HT1080 (cell line): ENCODE results near the gene ZBTB7C. TPM values are rescaled to one million over a fixed set of nuclear protein-coding genes. Genes with fewer than 3 reads are reported as not detected.

Experiments
- DNase-seq: peaks from one replicate; pipeline ENCODE4 v3.0.0-alpha.2; 2015; ENCODE audit warnings: low read depth
- total RNA-seq: library from RNA; depleted of rRNA; stranded (reverse); fragments of >200 nt; shearing (Covaris generic); gene quantifications from 2 replicates; pipeline ENCODE4 v1.2.3, GENCODE V29; 2014

The ZBTB7C gene
- total RNA-seq, 1 experiment from 2014 or later, result 0.05 TPM

DNA sequence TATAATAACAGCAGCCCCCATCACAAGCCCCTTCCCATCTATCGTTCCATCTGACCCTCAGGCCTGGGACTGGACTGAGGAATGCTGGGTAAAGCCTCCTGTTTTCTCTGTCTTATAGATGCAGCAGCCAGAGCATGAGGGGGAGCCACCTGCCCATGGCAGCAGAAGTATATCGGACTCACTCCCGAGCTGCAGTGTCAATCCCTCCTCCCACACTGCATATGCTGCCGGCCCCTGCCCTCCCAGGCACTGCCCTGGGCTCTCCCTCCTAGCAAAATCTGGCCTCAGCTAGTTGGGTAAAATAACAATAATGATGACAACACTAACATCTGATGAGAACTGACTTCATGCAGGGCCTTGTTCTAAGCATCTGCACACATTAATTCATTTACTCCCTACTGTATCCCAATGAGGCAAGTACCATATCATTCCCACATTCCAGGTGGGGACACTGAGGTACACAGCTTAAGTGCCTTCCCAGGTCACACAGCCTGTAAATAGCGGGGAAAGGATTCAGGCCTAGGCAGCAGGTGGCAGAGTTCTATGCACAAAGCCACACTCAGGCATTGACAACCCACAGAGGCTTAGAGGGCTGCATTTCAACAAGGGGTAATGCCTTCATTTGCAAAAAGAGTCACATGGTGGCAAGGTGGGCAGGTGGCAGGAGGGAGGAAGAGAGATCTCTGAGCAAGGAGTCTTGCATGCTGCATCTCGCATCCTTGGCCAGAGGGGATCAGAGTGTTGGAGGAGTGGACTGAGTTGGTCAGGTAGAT is 190.0 kb downstream of the ZBTB7C start:
- no peak for DNase-seq

DNA sequence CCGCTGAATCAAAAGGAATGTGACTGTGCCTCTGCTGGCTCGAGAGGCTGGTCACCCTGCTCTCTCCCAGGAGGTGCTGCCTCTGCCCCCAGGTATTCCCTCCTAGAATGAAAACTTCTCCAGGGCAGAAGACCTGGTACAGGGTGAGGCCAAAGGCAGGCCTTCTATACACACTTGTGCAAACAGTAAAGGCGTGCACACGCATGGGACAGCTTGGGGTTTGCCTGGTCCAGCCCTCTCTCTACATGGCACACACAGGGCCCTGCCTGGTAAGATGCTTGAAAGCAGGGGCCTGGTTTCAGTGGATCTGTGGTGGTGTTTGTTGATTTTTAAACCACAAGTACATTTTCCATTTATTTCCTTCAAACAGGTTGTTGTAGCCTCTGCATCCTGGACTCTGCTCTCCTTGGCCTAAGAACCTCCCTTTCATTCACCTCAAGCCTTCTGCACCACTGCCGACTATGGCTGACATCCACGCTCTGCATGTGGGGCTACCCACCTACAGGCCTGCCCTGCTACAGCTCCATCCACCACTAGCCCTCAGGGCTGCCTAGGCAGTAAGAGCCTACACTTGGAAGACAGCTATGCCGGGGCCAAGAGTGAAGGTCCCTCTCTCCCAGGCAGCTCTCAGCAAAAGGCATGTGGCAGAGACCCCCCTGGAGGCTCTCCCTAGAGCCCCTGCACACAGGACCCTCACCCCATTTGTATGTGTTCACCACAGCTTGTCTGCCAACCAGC is 190.7 kb downstream of the ZBTB7C start:
- DNase-seq, result no peak

DNA sequence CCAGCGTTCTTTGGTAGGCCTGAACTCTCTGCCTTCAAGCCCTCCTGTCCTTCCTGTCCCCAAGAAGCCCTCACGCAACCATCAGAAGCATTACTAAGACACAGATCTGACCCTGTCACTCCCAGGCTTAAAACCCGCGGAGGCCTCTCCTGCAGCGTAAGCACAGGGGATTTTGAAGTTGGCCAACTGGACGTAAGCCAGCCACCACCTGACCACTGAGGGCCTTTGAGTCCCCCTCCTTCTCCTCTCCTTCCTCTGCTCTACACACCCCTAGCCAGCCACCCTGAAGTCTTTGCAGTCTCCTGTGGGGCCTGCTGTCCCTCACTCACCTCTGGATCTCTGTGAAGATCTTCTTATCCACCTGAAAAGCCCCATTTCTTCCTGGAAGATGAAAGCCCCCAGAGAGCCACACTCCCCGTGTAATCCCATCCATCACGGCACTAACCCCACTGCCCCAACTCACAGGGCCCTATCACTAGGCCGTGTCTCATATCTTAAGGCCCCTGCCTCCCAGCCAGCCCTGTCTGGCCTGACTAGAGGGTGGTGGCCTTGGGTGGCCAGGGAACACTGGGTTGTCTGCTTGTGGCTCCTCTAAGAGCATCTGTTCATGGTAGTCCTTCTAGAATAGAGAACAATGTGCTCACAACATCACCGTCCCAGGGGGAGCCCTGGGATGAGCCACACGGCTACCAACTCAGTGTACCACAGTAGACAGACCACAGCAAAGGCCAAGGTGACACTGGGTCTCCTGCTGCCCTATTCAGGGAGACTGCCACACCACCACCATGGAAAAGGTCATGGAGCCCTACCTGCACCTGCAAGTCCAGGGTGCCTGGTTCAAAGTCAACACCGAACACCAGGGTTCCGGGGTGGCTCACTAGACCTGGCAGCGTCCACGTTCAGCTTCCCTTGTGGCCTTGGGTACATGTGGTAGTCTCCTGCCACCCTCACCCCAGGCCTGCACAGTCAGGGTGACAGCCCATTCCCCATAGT is 191.6 kb downstream of the ZBTB7C start:
- DNase-seq, result no peak

DNA sequence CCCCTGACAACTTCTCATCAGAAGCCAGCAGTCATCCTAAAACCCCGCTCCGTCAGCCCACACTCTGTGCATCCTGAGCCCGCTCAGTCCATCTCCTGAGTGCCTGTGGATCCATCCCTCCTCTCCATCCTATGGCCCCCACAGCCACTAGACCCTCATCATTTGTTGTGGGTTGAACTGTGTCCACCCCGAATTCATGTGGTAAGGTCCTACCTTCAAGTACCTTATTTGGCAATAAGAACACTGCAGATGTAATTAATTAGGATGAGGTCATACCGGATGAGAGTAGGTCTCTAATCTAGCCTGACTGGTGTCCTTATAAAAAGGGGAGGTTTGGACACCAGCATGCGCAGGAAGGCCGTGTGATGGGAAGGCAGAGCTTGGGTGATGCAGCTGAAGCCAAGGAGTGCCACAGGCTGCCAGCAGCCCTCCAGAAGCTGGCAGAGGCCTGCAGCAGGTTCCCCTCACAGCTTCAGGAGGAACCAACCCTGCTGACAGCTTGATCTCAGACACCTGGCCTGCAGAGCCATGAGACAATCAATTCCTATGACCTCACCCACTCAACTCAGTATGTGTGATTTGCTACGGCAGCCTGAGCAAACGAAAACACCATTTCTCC is 192.4 kb downstream of the ZBTB7C start:
- DNase-seq, result no peak

DNA sequence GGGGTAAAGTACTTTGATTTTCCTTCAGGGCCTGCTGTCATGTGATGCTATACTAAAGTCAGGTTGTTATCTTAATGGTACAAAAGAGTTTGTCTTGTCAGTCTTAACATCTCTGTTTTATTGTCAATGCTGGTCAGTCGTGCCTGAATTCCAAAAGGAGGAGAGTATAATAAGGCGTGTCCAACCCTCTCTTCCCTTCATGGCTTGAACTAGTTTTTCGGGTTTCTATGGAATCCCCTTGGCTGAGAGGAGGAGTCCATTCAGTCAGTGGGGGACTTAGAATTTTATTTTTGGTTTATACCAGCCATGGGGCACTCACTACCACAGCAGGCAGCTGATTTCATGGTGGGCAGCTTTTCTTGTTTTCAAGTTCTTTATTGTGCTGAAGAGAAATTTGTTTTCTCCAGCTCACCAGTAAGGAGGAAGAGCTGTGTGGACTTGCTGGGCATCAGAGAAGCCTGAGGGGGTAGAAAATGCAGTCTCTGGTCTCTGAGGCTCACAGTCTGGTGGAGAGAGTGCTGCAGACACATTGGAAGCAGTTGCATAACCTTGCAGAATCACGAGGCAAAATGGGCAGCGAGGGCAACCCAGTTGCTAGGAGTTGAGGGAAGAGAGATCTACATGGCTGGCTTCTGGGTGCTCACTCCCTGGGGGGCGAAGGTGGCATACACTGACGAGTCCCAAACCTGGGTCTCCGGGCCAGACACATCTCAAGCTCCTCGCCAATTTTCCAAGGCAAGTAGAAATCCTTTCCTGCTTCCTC is 193.1 kb downstream of the ZBTB7C start:
- no peak for DNase-seq

DNA sequence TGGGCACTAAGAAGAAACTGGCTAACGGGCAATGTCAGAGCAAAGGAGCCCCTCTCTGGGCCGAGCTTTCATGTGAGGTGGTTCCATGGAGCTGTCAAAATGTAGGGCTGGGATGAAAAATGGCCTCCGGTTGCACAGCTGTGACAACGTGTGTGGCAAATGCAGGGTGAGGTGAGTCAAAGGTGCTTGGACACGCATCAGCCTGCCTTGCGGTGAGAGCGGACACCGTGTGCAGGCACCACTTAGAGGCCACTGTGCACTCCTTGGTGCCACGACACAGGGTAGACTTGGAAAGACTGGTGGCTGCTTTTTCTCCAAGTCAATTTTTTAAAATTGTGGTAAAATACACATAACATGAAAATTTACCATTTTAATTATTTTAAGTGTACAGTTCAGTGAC is 195.4 kb downstream of the ZBTB7C start:
- no peak for DNase-seq

DNA sequence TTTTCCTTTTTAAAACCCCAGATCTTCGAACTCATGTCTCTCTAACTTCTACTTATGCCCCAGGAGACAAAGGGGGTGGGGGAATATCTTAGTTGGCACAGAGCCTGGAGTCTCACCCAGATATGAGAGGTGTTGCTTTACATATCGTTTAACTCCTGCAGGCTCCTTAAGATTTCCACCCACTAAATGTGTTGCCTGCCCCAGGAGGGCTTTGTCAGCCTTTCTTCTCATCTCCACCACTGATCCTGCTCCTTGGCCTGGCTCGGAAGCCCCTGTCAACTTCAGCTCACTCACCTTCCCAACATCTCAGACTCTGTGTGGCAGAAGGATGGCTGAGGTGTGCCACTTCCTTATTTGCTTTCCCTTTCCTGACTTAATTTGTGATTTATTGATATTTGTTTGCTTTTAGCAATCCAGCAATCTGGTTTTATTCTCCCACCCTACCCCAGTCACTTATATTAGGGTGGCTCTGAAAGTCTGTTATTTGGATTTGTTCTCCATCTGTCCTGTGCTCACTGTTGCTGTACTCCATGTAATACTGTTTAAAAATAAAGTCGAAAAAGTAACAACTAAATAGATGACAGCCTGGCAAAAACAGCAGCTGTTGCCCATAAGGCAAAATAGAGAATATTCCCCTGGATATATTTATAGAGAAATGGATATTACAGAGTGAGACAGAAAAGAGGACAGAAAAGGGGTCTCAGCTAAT is 200.6 kb downstream of the ZBTB7C start:
- DNase-seq, result no peak

DNA sequence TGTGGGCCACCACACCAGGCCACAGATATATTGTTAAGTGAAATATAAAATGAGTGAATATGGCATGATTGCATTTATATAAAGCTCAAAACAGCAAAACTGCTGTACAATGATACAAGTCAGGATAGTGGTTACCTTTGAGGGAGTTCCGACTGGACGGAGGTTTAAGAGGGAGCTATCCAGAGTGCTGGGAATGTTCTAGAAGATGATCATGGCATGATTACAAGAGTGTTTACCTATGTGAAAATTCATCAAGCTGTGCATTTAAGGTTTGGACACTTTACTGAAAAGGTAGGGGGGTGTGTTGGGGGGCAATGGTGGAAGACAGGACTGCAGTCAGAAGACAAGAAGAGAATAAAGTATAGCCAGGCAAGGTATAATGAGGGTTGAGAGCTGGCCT is 201.4 kb downstream of the ZBTB7C start:
- DNase-seq, result no peak

DNA sequence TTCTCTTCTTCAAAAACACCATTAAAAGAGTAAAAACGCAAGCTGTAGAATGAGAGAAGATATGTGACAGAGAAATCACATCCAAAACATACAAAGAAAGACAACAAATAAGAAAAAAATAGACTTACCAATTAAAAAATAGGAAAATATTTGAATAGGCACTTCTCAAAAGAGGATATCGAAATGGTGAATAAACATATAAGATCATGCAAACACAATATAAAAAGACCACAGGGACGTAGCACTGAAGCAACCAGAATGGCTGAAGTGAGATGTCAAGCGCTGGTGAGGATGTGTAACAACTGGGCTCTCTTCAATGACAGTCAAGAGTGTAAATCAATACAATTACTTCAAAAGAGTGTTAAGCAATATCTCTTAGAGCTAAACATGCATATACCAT is 202.3 kb downstream of the ZBTB7C start:
- no peak for DNase-seq

DNA sequence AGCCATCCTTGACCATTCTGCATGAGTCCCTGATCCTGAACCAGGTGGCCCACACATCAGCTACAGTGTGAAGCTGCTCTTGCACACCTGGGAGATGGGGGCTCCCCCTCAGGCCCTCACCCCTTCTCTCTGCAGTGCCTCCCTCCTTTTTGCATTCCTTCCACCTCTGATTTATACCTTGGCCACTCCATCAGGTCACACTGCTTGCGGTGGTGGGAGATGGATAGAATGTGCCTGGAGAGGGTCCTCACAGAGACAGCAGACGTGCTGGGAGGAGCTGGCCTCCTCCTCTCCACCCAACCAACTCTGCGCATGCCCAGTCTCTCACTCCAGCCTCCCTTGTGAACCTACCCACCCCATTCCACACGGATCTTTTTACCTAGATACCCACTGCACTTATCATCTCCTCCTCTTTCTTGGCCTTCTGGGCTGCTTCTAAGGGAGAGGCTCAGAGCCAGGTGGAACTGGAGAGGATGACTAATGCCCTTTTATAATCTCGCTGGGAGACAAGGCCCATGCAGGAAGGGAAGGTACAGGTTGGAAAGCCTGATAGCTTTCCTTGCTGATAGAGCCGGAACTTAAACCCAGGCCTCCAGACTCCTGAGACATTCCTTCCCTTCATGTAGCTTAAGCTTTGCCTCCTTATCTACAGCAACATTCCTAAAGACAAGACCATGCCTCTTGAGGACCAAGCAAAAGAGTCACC is 205.1 kb downstream of the ZBTB7C start:
- no peak for DNase-seq

DNA sequence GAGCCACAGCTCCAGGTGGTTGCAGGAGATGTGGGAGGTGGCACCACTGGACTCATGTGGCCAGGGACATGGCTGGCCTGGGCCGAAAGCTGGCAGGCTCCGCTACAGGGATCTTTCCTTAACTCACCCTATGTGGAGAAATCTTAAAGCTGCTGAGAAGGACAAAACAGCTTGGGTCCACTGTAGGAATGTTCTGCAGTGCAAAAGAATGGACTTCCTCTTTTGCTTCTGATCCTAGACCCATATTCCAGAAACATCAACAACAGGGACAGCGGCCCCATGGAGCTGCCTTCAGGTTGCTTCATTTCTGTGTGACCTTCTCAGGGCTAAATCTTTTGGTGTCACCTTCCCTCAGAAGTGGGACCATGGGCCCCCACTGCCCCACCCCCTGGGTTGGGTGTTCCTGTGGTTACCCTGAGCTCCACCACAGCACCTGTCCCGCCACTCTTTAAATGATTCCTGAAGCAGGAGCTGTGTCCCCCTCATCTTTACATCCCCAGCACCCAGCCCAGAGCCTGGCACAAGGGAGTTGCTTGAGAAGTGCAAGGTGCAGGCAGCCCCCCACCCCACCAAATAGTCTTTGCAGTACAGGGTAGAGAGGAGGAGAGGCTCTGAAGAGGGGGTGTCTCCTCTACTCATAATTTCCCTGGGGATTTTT is 205.8 kb downstream of the ZBTB7C start:
- no peak for DNase-seq

DNA sequence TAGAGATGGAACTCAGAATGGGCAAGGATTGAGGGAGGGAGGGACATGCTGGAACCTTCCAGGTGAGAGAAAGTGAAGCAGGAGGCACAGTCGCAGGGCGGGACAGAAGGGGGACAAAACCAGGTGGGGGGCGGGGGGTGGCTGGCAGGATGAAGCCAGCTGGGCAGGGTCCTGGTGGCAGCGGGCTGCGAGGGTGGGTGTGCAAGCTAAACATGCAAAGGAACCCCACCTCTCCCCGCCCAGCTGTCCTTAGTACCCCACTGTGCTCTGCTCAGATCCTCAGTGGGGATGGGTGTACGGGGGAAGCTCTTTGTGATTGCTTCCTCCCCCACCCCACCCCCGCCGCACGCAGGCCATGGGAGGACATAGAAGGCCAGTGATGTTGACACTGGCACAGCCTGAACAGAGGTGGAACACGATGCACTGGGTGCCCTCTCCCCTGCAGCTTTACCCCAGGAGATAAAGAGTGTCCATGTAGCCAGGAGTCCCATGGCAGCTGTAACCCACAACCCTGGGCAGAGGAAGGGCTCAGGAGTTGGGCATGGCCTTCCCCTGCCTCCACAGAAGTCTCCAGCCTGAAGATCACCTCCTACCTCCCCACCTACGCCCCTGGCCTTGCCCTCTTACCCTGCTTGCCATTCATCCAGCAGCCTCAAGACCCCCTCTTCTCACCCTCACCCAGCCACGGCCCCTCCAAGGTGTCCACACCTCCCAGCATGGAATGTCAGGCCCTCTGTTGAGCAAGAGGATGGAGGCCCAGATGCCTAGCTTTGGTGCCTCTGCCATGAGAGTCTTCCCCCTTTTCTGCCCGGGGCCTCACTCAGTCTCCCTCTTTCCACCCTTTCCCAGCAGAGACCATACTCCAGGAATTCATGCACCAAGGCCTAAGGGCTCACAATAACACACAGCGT is 206.6 kb downstream of the ZBTB7C start:
- no peak for DNase-seq

DNA sequence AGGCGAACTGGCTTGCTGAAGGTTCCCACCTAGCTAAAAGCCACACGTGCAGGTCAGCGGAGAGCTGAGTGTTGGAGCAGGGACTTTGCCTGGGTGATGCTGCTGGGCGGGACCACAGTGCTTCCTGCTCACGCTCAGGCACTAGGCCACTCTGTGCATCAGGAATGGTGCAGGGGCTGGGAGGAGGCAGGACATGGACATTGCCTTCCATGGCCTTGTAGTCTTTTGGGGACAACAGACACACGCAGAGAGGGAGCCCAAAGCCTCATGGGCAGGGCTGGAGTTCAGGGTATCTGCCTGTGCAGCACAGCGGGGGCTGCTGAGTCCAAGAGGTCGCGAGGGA is 207.2 kb downstream of the ZBTB7C start:
- no peak for DNase-seq

DNA sequence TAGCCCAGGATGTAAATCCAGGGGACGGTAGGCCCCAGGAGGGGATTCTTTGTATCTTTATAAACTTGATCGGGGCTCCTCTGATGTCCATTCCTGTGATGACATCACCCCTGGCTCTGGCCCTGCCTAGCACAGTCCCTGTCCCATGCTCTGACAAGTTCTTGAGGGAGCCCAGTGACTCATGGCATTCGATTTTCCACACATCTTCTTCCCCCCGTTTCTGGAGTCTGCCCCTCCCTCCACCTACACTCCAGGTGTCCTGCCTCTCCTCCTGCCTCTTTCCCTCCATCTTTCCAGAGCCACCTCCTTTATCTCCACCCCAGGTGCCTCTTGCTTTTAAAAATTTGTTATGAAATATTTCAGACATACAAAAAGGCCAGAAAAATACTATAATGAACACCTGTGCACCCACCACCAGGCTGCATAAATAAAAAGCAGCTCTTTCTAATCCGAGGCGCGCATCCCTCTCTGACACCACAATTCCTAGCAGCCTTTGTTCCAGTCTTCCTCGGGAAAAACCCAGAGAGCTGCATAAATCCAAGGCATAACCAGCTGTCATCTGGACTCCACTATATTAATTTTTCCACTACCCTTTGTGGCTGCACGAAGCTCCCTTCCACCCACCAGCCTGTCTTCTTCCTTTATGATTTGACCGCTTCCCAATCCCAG is 207.7 kb downstream of the ZBTB7C start:
- DNase-seq, result no peak

DNA sequence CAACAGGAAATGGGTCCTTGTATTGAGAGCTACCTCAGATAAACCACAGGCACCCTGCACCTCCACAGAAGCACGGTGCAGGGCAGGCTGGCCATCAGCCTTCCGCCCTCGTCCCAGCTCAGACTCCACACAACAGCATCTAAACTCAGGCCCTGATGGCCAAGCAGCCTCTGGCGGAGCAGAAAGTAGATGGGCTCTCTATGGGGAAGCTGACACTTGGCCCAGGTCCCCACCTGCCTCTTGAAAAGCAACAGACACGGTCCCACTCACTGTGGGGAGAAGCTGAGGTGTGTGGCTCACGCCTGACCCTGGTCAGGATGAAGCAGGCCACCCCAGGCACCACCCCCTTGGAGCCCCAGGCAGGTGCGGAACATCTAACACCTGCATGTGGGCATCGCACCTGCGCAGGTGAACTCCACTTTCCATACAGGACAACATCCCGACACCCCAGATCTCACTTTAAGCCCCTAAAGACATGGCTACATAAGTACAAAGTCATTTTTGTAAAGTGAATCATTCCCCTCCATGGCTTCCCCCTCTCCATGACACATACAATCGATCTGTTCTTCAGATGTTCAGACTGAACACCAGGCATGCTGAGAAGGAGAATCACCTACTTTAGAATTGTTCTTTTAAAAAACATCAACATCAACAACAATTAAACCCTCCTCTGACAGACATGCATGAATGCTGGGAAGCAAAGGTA is 208.4 kb downstream of the ZBTB7C start:
- DNase-seq, result no peak

DNA sequence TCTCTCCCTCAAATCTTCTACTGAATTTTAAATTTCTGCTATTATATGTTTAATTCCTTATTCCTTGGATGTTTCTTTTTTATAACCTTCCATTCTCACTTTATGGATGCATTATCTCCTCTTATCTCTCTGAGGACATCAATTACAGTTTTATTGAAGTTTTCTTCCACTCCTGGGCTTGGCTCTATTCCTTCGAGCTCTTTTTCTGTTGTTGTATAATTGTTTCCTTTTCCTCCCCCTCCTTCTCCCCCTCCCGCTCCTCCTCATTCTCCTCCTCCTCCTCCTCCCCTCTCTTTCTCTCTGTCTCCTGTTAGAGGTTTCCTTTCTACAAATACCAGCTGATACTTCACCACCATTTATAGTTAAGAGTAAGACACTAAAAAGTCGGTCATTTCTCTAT is 209.8 kb downstream of the ZBTB7C start:
- DNase-seq, result no peak

DNA sequence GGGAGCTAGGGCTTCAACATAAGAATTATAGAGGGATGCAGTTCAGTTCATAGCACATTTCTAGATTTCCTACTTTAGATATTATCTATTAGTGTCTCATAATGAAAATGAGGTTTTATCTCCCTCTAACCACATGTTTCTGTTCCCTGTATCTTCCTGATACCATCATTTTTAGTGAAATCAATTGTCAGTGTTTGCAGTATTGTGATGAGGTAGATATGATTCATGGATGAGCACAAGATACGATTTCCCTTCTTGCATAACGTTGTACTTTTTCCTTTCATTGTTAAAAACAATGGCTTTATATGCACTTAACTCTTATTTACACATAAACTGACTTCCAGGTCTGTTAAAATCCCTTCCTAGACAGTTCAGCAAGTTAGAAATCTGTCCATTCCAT is 211.4 kb downstream of the ZBTB7C start:
- DNase-seq, result no peak
